ENCODE data around the gene FOLR1. TPM values are rescaled to one million over a fixed set of nuclear protein-coding genes. Genes with fewer than 3 reads are reported as not detected.
A peak's percentile ranks its signal among the peaks of the same experiment; 100 is the strongest.

The FOLR1 gene
- total RNA-seq, 1 donor from 2014 or later: not detected

GRCh38 chr11:72243173-72244059 lies 51.5 kb downstream of the FOLR1 start:
- intact Hi-C loops (cut with DNase I): no loop called here
- H3K4me3 ChIP-seq: peak overlapping the region; percentile 27 to 33
- H3K27me3 ChIP-seq: peaks cover 25% of the 10 kb centered on the region
- no peak for DNase-seq (ENCODE audit: low spot score in 2 of 2)
- no peak overlapping the region for H3K27ac ChIP-seq
- no peak for TF ChIP-seq CTCF (IDR thresholded peaks at IDR 0.05)
- no peaks in the 10 kb centered on the region for H3K36me3 ChIP-seq
- peaks cover 7 to 22% of the 10 kb centered on the region in 2 donors for H3K4me1 ChIP-seq
- no peaks in the 10 kb centered on the region for H3K9me3 ChIP-seq

DNA sequence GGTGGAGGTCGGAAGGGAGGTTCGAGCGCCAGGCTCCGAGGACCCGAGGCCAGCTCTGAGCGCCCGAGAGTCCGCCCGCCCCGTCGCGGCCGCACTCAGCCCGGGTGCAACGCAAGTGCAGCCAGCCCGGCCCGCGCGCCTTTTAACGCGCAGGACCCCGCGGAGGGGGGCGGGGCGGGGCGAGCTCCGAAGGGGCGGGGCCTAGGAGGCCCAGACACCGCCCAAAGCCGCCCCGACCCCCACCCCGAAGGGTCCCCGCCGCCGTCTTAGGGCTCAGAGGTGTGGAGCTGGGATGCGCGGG lies 52.1 kb downstream of the FOLR1 start, which contains the start of gene PHOX2A:
TSS of gene PHOX2A (minus strand) at position 117 of the 301 bp plus-strand sequence. CDS start 172 bp downstream, outside the sequence.
- no peaks in the 10 kb centered on the region for H3K9me3 ChIP-seq
- peaks cover 25% of the 10 kb centered on the region for H3K27me3 ChIP-seq
- TF ChIP-seq CTCF (IDR thresholded peaks at IDR 0.05): no peak
- DNase-seq (ENCODE audit: low spot score in 2 of 2): no peak
- intact Hi-C loops (cut with DNase I): no loop called here
- peak within 1 kb of the TSS; percentile 27 to 33 for H3K4me3 ChIP-seq
- H3K36me3 ChIP-seq: no peaks in the 10 kb centered on the region
- H3K4me1 ChIP-seq: peaks cover 7 to 21% of the 10 kb centered on the region in 2 donors
- H3K27ac ChIP-seq: no peak within 1 kb of the TSS

- H3K27ac ChIP-seq: no peak overlapping the region
- no peaks in the 10 kb centered on the region for H3K36me3 ChIP-seq
- H3K4me3 ChIP-seq: peak overlapping the region; percentile 27 to 33
- no peak for TF ChIP-seq CTCF (IDR thresholded peaks at IDR 0.05)
- H3K27me3 ChIP-seq: peaks cover 25% of the 10 kb centered on the region
- DNase-seq (ENCODE audit: low spot score in 2 of 2): peak in 1 of 2 donors; percentile 52
- no peaks in the 10 kb centered on the region for H3K9me3 ChIP-seq
- peaks cover 7 to 15% of the 10 kb centered on the region in 2 donors for H3K4me1 ChIP-seq
- intact Hi-C loops (cut with DNase I): no loop called here
Measured at GRCh38 chr11:72244361-72245262, 52.7 kb downstream of the FOLR1 start.

- intact Hi-C loops (cut with DNase I): no loop called here
- Histone ChIP-seq H3K36me3 (no peaks in the 10 kb centered on the region), H3K27ac (no peak overlapping the region), H3K27me3 (peaks cover 25% of the 10 kb centered on the region), H3K4me1 (peaks cover 6 to 11% of the 10 kb centered on the region in 2 donors), H3K9me3 (no peaks in the 10 kb centered on the region), H3K4me3 (no peak overlapping the region)
- peak in 1 of 2 donors; percentile 56 for DNase-seq (ENCODE audit: low spot score in 2 of 2)
- no peak for TF ChIP-seq CTCF (IDR thresholded peaks at IDR 0.05)
Measured at GRCh38 chr11:72245263-72245816, 53.4 kb downstream of the FOLR1 start.

Other genes starting within 250 kb of the FOLR1 start
- 5.0 TPM for gene IL18BP, start 193.2 kb upstream of the FOLR1 start, total RNA-seq
- 289 TPM for gene NUMA1, start 111.6 kb upstream of the FOLR1 start, total RNA-seq
- 12.9 TPM for gene LRRC51, start 111.3 kb upstream of the FOLR1 start, total RNA-seq
- gene LAMTOR1, start 88.8 kb upstream of the FOLR1 start, total RNA-seq: 148 TPM
- gene TOMT, start 86.2 kb upstream of the FOLR1 start, total RNA-seq: not detected
- gene ANAPC15, start 79.4 kb upstream of the FOLR1 start, total RNA-seq: not detected
- gene FOLR3, start 56.4 kb upstream of the FOLR1 start, total RNA-seq: not detected
- 34.5 TPM for gene FOLR2, start 24.7 kb downstream of the FOLR1 start, total RNA-seq
- 76.0 TPM for gene INPPL1, start 32.6 kb downstream of the FOLR1 start, total RNA-seq
- not detected for gene PHOX2A, start 52.0 kb downstream of the FOLR1 start, total RNA-seq
- gene CLPB, start 242.4 kb downstream of the FOLR1 start, total RNA-seq: 8.1 TPM

All from ascending aorta (tissue), 2 donors.